Karpas-422 (cell line): ENCODE measurements around the gene NXPH2. TPM values are rescaled to one million over a fixed set of nuclear protein-coding genes. Genes with fewer than 3 reads are reported as not detected.

Experiments
- DNase-seq: peaks from one replicate; pipeline ENCODE4 v3.0.0-alpha.2; 2015
- H2AFZ ChIP-seq: fragments of 200-600 bp; sonication (generic); 2 replicates; pipeline ENCODE4 v1.6.1; 2014; ENCODE audit warnings: antibody characterized with exemption, low read length, mixed read lengths
- H3K27ac ChIP-seq: fragments of 200-600 bp; sonication (generic); 2 replicates; pipeline ENCODE4 v1.5.1; 2014; ENCODE audit warnings: mild to moderate bottlenecking, low read length, moderate library complexity
- H3K27me3 ChIP-seq: fragments of 200-600 bp; sonication (generic); 2 replicates; pipeline ENCODE4 v1.6.1; 2014; ENCODE audit warnings: low read length, mixed read lengths
- H3K36me3 ChIP-seq: fragments of 200-600 bp; sonication (generic); 2 replicates; pipeline ENCODE4 v1.6.1; 2014; ENCODE audit warnings: low read length, mixed read lengths; ENCODE audit not compliant: insufficient read depth
- H3K4me1 ChIP-seq: fragments of 200-600 bp; sonication (generic); 2 replicates; pipeline ENCODE4 v1.6.1; 2014; ENCODE audit warnings: mild to moderate bottlenecking, low read length, mixed read lengths
- H3K4me2 ChIP-seq: fragments of 200-600 bp; sonication (generic); 2 replicates; pipeline ENCODE4 v1.6.1; 2014; ENCODE audit warnings: low read length, low read depth, mild to moderate bottlenecking; ENCODE audit not compliant: poor library complexity, severe bottlenecking
- H3K4me3 ChIP-seq: fragments of 200-600 bp; sonication (generic); 2 replicates; pipeline ENCODE4 v1.5.1; 2014; ENCODE audit warnings: mild to moderate bottlenecking, antibody characterized with exemption, low read length, mixed read lengths
- H3K79me2 ChIP-seq: fragments of 200-600 bp; sonication (generic); 2 replicates; pipeline ENCODE4 v1.6.1; 2014; ENCODE audit warnings: mild to moderate bottlenecking, low read length, mixed read lengths
- H3K9ac ChIP-seq: fragments of 200-600 bp; sonication (generic); 2 replicates; pipeline ENCODE4 v1.6.0; 2014; ENCODE audit warnings: low read length
- H3K9me2 ChIP-seq: fragments of 200-600 bp; sonication (generic), shearing (Covaris generic); replicated peaks from 2 replicates; pipeline ENCODE4 v1.6.0; 2014; ENCODE audit warnings: mild to moderate bottlenecking, low read length, moderate library complexity; ENCODE audit not compliant: insufficient read depth
- H3K9me3 ChIP-seq: fragments of 300-700, 200-600 bp; sonication (generic); 2 replicates; pipeline ENCODE4 v1.6.1; 2014; ENCODE audit warnings: low read length, mixed read lengths
- H4K20me1 ChIP-seq: fragments of 200-600 bp; sonication (generic); 2 replicates; pipeline ENCODE4 v1.6.1; 2014; ENCODE audit warnings: mild to moderate bottlenecking, antibody characterized with exemption, low read length, low read depth; ENCODE audit not compliant: insufficient read depth
- total RNA-seq: library from RNA; depleted of rRNA; stranded (reverse); fragments of >200 nt; shearing (Covaris generic); gene quantifications from 2 replicates; pipeline ENCODE4 v1.2.3, GENCODE V29; 2014; ENCODE audit warnings: low replicate concordance; rRNA removed

Gene NXPH2
- not detected in 2 replicates for total RNA-seq

DNA sequence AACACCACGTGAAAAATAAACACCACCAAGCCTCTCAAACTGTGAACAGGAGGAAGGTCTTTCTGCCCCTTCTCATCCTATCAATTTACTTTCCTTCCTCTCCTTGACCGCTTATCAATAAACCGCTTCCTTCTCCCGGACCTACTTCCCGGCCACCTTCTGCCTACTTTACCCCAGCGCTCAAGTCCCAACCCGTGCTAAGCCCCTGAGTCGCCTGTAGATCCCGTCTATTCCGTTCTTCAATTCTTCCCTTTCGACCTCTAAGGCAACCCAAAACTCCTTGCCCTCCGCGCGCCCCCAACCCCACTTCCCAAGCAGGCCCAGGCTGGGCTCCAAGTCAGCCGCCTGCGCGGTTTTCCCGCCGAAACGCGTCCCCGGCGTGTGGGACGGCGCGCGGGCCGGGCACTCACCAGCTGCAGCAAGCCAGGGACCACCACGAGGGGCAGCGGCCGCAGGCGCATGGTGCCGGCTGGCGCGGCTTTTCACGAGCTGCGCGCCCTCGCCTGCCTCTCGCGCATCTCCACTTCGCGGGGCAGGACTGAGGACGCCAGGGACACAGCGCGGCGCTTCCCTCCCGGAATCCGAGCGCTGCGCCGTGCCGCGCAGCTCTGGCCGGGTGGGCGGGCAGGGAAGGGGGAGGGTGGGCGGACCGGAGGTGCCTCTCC is at the start of gene NXPH2:
NXPH2 (minus strand) TSS at position 610 of the 665 bp plus-strand sequence; CDS start at position 461, 149 bp downstream.
- H3K4me2 ChIP-seq: no peak within 1 kb of the TSS
- no peaks in the 10 kb centered on the region for H3K27me3 ChIP-seq
- no peak within 1 kb of the TSS for H3K4me3 ChIP-seq
- H4K20me1 ChIP-seq: no peaks in the 10 kb centered on the region
- H3K4me1 ChIP-seq: no peaks in the 10 kb centered on the region
- no peaks in the 10 kb centered on the region for H3K9me2 ChIP-seq
- H3K79me2 ChIP-seq: no peaks in the 10 kb centered on the region
- no peaks in the 10 kb centered on the region for H3K36me3 ChIP-seq
- no peak for DNase-seq
- H3K27ac ChIP-seq: no peak within 1 kb of the TSS
- no peaks in the 10 kb centered on the region for H3K9me3 ChIP-seq
- H3K9ac ChIP-seq: no peak within 1 kb of the TSS
- no peak within 1 kb of the TSS for H2AFZ ChIP-seq

- no peaks in the 10 kb centered on the region for H3K9me2 ChIP-seq
- H3K27ac ChIP-seq: no peak overlapping the region
- no peak overlapping the region for H3K9ac ChIP-seq
- H3K79me2 ChIP-seq: no peaks in the 10 kb centered on the region
- H3K4me2 ChIP-seq: no peak overlapping the region
- no peaks in the 10 kb centered on the region for H3K9me3 ChIP-seq
- H3K36me3 ChIP-seq: no peaks in the 10 kb centered on the region
- H3K27me3 ChIP-seq: no peaks in the 10 kb centered on the region; the same call in 1 of the 2 replicates
- H3K4me1 ChIP-seq: no peaks in the 10 kb centered on the region
- H2AFZ ChIP-seq: no peak overlapping the region
- H3K4me3 ChIP-seq: no peak overlapping the region
- H4K20me1 ChIP-seq: no peaks in the 10 kb centered on the region
- peak; percentile 71 for DNase-seq
These were observed 49.2 kb upstream of the NXPH2 start for GRCh38 chr2:138829326-138829919.

DNA sequence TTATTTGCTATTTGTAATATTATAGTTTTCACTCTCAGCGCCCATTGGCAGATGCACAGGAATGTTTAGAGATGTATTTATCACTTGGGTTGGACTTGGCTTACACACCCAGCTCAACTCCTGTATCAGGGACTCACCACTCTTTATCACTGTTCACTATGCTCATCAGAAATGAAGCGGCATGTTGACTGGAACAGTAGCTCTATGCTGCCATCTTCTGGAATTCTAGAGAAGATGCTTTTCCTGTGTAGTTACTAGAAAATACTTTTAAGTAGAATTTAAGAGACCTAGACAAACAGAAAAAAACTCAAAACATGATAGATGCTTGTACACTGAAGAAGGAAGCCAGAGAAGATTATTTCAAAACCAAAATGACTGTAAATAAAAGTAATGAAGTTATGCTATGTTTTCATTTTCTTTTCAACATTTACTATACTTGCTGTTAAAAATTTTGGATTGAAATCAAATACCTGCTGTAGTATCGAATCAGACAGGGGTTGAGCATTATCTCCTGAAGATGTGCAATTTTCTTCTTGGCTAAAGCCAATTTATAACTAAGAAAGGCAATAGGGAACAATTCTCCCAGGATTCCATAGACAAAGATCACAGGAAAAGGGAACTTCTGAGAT is 47.4 kb upstream of the NXPH2 start:
- Histone ChIP-seq H3K27ac (no peak overlapping the region), H3K9ac (no peak overlapping the region), H2AFZ (no peak overlapping the region), H3K4me1 (no peaks in the 10 kb centered on the region), H3K36me3 (no peaks in the 10 kb centered on the region), H3K9me3 (no peaks in the 10 kb centered on the region), H4K20me1 (no peaks in the 10 kb centered on the region), H3K79me2 (no peaks in the 10 kb centered on the region), H3K27me3 (no peaks in the 10 kb centered on the region; the same call in 1 of the 2 replicates), H3K4me2 (no peak overlapping the region), H3K4me3 (no peak overlapping the region), H3K9me2 (no peaks in the 10 kb centered on the region)
- peak; percentile 79 for DNase-seq

DNA sequence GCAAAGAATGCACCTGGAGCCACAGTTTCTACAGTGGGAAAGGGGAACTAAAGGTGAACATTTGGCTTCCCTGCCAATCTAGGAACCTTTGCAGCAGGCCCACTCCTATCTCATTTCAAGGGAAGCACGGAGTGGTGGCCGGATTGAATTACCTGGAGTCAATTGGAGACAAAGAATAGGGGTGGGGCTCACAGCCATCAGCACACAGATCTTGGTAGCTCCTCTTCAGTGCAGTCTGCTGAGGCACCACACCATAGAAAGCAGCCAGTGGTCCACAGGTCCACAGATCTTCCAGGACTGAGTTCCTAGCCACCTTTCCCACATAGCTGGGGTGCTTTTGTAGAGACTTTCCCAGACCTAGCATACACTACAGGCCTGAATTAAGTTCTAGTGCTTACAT is 43.5 kb upstream of the NXPH2 start:
- H3K27ac ChIP-seq: no peak overlapping the region
- H3K9ac ChIP-seq: no peak overlapping the region
- no peaks in the 10 kb centered on the region for H4K20me1 ChIP-seq
- H3K4me1 ChIP-seq: no peaks in the 10 kb centered on the region
- no peak overlapping the region for H2AFZ ChIP-seq
- H3K4me2 ChIP-seq: no peak overlapping the region
- H3K27me3 ChIP-seq: no peaks in the 10 kb centered on the region; the same call in 1 of the 2 replicates
- H3K9me2 ChIP-seq: no peaks in the 10 kb centered on the region
- H3K9me3 ChIP-seq: no peaks in the 10 kb centered on the region
- H3K4me3 ChIP-seq: no peak overlapping the region
- no peaks in the 10 kb centered on the region for H3K79me2 ChIP-seq
- DNase-seq: no peak
- no peaks in the 10 kb centered on the region for H3K36me3 ChIP-seq

DNA sequence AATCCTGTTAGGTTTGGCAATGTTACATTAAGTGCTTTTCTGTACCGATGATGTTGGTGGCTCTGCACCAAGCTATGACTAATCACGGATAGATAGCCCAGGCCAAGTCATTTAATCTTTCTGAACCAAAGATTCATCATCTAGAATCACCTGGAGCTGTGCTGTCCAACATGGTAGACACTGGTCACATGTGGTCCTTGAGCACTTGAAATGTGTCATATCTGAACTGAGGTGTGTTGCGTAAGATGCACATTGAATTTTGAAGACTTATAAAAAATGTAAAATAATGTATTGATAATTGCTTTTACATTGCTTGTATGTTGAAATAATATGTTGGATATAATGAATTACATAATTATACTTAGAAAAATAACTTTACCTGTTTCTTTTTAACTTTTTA is 39.8 kb upstream of the NXPH2 start:
- H3K4me2 ChIP-seq: no peak overlapping the region
- H3K9me2 ChIP-seq: no peaks in the 10 kb centered on the region
- no peak for DNase-seq
- H4K20me1 ChIP-seq: no peaks in the 10 kb centered on the region
- H3K79me2 ChIP-seq: no peaks in the 10 kb centered on the region
- no peak overlapping the region for H3K27ac ChIP-seq
- H3K4me1 ChIP-seq: no peaks in the 10 kb centered on the region
- H2AFZ ChIP-seq: no peak overlapping the region
- no peaks in the 10 kb centered on the region for H3K9me3 ChIP-seq
- no peaks in the 10 kb centered on the region for H3K27me3 ChIP-seq
- no peak overlapping the region for H3K4me3 ChIP-seq
- no peaks in the 10 kb centered on the region for H3K36me3 ChIP-seq
- no peak overlapping the region for H3K9ac ChIP-seq

DNA sequence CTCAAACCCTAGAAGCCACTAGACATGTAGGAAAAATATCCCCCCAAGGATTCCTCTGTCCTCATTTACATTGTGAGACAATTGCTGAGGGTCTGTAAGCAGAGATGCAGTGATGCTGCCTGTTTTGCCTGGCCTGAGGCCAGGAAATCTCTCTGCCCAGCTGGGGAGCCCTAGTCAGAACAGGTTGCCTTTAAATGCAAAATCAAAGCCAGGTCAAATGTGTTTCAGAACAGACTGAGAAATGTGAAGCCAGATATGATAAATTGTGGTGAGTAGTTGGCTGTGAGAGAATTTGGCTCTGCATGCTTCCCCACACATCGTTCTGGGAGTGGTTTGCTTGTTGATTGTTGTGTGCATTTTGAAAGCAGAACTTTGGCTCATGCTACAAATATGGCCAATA is 38.4 kb upstream of the NXPH2 start:
- Histone ChIP-seq H3K4me3 (no peak overlapping the region), H3K9me2 (no peaks in the 10 kb centered on the region), H3K9me3 (no peaks in the 10 kb centered on the region), H4K20me1 (no peaks in the 10 kb centered on the region), H3K4me1 (no peaks in the 10 kb centered on the region), H3K79me2 (no peaks in the 10 kb centered on the region), H3K27me3 (no peaks in the 10 kb centered on the region), H2AFZ (no peak overlapping the region), H3K36me3 (no peaks in the 10 kb centered on the region), H3K27ac (no peak overlapping the region), H3K4me2 (no peak overlapping the region), H3K9ac (no peak overlapping the region)
- DNase-seq: no peak

GRCh38 chr2:138814123-138814898 is 34.1 kb upstream of the NXPH2 start:
- no peaks in the 10 kb centered on the region for H3K27me3 ChIP-seq
- no peak overlapping the region for H2AFZ ChIP-seq
- DNase-seq: peak; percentile 51
- H3K9ac ChIP-seq: no peak overlapping the region
- H3K27ac ChIP-seq: no peak overlapping the region
- H4K20me1 ChIP-seq: no peaks in the 10 kb centered on the region
- no peaks in the 10 kb centered on the region for H3K4me1 ChIP-seq
- no peaks in the 10 kb centered on the region for H3K9me3 ChIP-seq
- no peak overlapping the region for H3K4me2 ChIP-seq
- no peaks in the 10 kb centered on the region for H3K79me2 ChIP-seq
- no peaks in the 10 kb centered on the region for H3K36me3 ChIP-seq
- H3K4me3 ChIP-seq: no peak overlapping the region
- no peaks in the 10 kb centered on the region for H3K9me2 ChIP-seq

GRCh38 chr2:138811431-138811830 is 31.2 kb upstream of the NXPH2 start:
- Histone ChIP-seq H3K4me3 (no peak overlapping the region), H3K9me2 (no peaks in the 10 kb centered on the region), H3K4me2 (no peak overlapping the region), H3K27ac (no peak overlapping the region), H4K20me1 (no peaks in the 10 kb centered on the region), H3K9me3 (no peaks in the 10 kb centered on the region), H3K79me2 (no peaks in the 10 kb centered on the region), H3K9ac (no peak overlapping the region), H3K27me3 (no peaks in the 10 kb centered on the region), H3K36me3 (no peaks in the 10 kb centered on the region), H2AFZ (no peak overlapping the region), H3K4me1 (no peaks in the 10 kb centered on the region)
- DNase-seq: no peak
